Kasumi-1 (cell line): ENCODE measurements around the gene DEPDC4.

Experiments
- DNase-seq, 2 experiments: peaks; one replicate each; lab custom pipeline; 2025; lab: John Stamatoyannopoulos, UW

Gene DEPDC4

GRCh38 chr12:100213016-100213891 lies 53.6 kb downstream of the DEPDC4 start:
- DNase-seq: no peak

DNA sequence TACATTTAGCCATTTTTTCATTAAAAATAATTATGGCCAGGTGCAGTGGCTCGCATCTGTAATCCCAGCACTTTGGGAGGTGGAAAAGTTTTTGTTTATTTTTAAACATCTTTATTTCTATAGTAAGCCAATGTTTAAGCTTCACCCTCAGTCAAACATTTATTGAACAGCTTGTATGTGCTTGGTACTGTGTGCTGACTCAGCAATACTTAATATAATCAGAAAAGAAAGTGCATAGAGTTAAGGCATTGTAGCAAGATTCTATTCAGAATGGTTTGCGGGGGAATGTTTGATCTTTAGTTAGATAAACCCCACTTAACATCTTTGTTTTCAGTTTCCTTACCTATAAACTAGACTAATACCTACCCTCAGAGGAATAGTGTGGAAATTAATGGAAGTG lies 55.2 kb downstream of the DEPDC4 start:
- DNase-seq: no peak

- DNase-seq: no peak
These were observed 58.0 kb downstream of the DEPDC4 start for GRCh38 chr12:100208834-100209233.

DNA sequence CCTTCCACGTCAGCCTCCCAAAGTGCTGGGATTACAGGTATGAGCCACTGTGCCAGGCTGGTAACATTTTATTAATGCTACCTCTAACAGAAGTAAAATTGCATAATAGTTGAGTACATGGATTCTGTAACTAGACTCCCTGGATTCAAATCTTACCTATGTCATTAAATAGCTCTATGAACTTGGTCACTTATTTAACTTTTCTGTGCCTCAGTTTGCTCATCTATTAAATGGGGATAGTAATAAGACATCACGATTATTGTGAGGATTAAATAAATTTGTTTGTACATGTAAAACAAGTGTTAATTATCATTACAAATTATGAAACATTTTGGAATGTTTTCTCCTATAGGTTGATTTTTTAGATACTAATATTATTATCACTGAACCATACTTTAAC lies 59.6 kb downstream of the DEPDC4 start:
- no peak for DNase-seq

DNA sequence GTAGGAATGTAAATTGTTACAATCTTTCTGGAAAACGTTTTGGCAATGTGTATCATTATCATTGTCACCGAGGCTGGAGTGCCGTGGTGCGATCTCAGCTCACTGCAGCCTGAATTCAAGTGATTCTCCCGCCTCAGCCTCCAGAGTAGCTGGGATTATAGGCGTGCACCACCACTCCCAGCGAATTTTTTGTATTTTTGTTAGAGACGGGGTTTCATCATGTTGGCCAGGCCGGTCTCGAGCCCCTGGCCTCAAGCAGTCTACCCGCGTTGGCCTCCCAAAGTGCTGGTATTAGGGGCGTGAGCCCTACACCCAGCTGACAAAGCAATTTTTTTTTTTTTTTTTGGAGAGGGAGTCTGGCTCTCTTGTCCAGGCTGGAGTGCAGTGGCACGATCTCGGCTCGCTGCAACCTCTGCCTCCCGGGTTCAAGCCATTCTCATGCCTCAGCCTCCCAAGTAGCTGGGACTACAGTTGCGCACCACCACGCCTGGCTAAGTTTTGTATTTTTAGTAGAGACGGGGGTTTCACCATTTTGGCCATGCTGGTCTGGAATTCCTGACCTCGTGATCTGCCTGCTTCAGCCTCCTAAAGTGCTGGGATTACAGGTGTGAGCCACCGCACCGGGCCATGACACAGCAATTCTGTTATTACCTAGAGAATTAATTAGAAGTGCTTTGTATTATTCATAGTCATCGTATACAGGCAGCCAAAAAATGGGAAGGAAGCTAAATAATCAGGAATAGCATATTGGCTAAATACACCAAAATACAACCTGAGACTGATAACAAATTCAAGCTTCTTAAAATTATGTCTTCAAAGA lies 65.1 kb downstream of the DEPDC4 start:
- no peak for DNase-seq

GRCh38 chr12:100200463-100201181 lies 66.3 kb downstream of the DEPDC4 start, which contains the start of gene ACTR6:
ACTR6 (plus strand) TSS chr12:100200815; CDS start chr12:100200852, 37 bp downstream.
- DNase-seq: peak; percentile 96 to 97

DNA sequence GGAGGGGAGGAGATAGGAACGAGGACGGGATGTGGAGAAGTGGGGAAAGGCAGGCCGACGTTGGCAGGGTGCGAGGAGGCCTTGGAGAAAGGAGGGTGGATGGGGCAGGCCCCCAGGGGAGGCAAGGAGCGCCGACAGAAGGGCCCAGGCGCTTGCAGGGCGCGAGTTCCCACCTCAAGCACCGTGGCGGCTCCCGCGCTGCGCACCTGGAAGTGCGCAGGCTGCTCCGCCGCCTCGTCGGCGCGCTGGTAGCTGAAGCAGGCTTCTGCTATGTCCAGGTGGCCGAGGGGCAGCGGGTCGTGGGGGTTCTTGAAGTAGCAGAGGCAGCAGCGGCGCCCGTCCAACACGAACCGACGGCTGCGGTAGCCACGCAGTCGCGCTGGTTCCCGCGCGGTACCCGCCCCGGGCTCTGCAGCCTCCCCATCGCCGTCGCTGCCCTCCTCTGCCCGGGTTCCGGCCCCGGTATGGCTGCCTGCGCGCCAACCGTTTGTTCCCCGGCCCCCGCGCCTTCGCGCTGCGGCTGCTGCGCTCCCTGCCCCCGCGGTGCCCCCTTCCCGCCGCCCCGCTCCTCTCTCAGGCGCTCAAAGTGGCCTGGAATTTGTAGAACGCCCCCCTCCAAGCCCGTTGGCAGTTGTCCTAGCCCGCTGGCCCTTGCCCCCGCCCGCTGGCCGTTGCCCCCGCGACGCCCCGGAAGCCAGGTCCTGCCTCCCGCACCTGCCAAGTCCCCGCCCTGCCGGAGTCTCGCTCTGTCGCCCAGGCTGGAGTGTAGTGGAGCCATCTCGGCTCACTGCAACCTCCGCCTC lies 67.3 kb downstream of the DEPDC4 start:
- peak; percentile 30 to 31 for DNase-seq

GRCh38 chr12:100199023-100199346 lies 67.9 kb downstream of the DEPDC4 start:
- DNase-seq: no peak

DNA sequence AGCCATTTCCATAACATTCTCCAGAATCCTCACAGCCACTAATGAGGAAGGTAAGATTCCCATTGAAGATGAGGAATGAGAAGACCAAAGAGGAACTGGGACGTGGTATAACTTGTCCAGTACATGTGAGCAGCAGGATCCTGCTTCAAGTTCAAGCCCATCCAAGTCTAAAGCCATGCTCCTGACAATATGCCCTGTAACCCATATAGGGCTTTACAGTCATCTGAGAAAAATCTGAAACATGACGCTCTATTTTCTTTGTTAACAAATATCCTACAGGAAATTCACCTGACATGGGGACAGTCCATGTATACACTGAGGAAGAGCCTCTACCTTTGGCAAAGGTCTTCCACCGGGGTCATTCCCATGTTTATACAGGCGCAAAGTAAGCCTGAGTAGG lies 69.4 kb downstream of the DEPDC4 start:
- no peak for DNase-seq

- no peak for DNase-seq
These were observed 73.8 kb downstream of the DEPDC4 start for GRCh38 chr12:100193085-100193484.
